GM20431 (cell line): ENCODE results near the gene PSTPIP1.

ENCODE experiments used
- in situ Hi-C: fragments of 300-500 bp; cut with MseI, MboI; formaldehyde crosslinking; loops from one replicate; pipeline ENCODE4 v1.15.0; 2020; ENCODE audit warnings: low sequenced_read_pairs; ENCODE audit not compliant: unreplicated experiment

Gene PSTPIP1

DNA sequence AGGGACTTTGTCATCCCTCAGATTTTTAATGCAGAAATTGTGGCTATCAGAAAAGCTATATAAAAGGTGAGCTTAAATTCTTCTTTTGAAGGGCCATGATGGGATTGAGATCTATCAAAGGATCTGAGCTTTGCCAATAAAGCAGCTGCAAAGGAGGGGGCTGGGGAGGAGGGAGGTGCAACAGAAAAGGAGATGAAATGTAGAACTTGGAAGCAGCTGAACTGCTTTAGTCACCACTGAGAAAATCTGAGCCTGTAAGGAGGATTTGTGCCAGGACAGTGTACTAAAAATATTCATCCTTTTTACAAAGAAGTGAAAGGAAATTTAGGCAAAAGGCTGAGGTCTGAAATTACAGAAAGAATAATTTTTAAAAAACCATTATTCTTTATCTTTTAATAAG is 65.6 kb downstream of the PSTPIP1 start:
- in situ Hi-C loops = no loop called here

DNA sequence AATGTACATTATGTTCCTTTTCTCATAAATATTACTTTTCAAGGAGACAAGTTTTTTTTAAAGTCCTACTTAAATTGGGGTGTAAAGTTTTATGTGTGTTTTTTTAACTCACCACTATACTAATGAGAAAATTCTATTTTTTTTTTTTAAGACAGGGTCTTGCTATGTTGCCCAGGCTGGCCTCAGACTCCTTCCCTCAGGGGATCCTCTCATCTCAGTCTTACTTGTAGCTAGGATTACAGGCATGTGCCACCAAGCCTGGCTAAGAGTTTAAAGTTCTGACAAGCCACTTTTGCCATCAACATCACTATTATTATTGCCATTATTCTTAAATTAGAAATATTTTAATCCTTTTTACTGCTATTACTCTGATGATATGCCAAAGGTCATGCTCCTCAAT is 68.3 kb downstream of the PSTPIP1 start:
- in situ Hi-C loops = no loop called here

DNA sequence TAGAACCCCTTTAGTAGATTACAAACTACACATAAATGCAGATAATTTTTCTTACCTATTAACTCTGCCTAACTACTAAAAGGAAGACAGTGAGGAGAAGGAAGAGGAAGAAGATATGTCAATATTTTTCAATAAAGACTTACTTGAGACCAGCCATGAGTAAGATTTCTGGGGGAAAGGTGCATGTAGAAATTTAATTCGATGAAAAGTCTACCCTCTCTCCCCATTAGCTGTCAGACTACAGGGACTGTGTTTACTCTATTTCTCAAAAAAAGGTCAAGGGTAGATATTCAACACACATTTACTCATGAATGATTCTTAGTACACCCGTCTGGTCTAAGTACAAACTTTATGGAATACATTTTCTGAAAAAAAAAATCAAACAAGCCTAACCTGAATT is 69.1 kb downstream of the PSTPIP1 start:
- in situ Hi-C loops = no loop called here

DNA sequence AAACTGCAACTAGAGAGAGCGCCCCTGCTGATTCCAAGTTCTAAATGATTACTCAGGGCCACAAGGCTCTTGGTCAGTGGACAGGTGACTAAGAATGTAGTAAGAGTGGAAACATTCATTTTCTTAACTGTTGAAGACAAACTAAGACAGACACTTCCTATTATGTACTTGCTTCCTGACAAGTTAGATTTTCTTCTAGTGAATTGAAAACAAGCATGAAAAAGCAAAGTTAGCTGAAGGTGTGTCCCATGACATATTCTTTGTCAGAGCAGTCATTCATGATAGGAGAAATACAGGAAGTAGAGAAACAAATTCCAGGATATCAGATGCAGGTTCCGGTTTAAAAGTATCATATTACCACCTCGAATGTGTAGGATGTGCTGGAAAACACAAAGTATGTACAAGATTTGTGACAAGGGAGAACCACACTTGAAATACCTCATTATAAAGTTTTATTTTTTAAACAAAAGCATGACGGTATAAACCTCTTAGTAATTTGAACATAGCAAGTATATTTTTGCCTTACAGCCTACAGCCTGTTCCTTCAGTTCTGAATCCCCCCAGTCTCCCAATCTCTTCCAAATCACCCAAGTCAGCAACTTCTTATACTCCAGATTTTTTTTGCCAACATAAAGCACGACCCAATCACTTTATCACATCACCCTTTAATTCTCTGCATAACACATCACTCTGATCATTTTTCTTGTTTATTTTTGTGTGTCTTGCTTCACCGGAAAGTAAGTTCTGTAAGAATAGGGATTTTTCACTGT is 69.8 kb downstream of the PSTPIP1 start:
- in situ Hi-C loops = no loop called here

DNA sequence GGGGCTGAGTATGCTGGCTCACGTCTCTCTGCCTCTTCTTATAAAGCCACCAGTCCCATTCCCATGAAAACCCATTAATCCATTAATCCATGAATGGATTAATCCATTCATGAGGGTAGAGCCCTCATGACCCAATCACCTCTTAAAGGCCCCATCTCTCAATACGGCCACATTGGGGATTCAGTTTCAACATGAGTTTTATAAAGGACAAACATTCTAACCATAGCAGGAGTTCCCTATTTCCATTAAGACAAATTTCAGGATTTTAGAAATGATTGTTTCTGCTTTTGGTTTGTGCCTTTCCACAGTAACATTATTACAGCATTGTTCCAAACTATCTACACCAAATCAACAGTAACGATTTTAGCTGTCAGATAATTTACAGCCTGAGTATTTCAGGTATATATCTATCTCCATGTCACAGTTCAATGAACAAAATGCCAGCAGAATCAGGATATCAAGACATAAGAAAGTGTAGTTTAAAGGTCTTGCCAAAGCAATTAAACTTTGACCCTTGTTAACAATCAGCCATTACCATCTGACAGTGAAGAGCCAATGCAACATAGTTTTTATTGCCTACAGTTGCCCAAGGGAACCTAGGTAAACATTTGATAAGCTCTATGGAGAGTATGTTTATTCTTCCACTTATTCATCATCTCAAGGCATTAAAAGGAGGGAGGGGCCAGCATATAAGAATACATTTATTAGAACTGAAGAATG is 72.2 kb downstream of the PSTPIP1 start:
- in situ Hi-C loops = no loop called here

DNA sequence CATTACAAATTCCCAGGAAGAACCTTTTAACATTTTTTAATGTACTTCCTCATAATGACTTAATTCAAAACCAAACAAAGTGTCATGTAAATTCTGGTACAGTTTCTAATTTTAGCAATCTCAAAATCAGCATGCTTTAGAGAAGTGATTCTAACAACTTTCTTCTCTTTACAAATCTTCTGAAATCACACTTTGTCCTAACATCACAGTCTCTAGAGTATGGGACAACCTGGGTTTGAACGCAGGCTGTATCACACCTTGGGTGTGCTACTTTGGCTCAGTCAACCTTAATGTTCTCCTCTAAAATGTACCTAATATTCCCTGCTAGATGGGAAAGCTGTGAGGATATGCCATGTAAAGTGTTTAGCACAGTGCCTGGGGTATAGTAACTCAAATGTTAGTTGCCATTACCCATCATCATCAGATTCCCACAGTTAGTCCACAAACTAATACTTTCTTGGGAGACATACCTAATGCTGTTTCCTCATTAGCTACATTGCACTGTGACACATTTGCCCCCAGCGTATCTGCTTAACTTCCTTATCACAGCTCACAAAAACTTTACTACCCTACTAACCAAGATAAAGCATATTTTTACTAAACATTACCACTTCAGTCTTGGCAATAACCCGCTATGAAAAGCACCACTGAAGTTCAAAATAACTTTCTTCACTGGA is 72.9 kb downstream of the PSTPIP1 start:
- in situ Hi-C loops = no loop called here

DNA sequence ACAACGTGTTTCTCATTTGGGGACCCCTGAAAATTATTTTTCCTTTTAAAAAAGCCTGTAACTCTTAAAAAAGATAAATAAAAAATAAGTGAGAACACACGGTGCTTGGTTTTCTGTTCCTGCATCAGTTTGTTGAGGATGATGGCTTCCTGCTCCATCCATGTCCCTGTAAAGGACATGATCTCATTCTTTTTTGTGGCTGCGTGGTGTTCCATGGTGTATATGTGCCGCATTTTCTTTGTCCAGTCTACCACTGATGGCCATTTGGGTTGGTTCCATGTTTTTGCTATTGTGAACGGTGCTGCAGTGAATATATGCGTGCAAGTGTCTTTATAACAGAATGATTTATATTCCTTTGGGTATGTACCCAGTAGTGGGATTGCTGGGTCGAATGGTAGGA is 73.7 kb downstream of the PSTPIP1 start:
- in situ Hi-C loops = no loop called here

DNA sequence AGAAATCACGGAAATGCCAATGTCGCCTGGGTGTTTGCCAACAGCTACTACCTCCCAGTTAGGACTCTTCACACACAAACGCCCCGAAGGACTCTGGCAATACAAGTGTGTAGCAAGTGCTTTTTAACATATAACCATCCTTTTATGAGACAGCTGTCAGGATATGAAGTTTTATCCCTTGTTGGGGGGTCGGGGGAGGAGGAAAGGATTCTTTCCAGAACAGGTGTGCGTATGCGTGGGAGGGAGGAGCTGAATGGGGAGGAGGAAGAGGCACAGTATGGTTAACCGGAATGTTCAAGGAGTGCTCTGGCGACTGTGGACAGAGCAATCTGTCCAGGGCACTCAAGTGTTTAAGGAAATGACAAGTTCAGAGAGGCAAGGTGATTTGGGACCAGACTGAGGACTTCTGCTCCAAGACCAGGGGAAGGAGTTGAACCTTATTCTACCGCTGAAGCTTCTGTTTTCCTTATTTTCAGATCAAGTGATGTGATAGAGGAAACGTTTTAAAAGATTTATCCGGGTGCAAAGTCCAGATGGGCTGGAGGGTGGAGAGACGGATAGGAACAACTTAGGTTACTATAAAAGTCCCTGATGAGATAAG is 74.7 kb downstream of the PSTPIP1 start:
- in situ Hi-C loops = no loop called here

DNA sequence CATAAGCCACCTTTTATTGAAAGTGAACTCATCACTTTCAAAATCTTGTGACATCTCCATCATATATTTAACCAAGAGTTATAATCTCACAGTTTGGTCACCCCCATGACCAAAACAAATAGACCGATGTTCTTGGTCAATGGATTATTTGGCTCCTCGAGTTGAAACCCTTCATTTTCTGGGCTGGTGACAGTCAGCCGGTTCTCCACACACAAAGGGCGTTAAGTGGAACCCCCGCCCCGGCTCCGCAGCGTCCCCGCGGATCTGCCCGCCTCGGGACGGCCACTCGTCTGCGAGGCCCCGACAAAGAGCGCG is 75.2 kb downstream of the PSTPIP1 start:
- in situ Hi-C loops = no loop called here

DNA sequence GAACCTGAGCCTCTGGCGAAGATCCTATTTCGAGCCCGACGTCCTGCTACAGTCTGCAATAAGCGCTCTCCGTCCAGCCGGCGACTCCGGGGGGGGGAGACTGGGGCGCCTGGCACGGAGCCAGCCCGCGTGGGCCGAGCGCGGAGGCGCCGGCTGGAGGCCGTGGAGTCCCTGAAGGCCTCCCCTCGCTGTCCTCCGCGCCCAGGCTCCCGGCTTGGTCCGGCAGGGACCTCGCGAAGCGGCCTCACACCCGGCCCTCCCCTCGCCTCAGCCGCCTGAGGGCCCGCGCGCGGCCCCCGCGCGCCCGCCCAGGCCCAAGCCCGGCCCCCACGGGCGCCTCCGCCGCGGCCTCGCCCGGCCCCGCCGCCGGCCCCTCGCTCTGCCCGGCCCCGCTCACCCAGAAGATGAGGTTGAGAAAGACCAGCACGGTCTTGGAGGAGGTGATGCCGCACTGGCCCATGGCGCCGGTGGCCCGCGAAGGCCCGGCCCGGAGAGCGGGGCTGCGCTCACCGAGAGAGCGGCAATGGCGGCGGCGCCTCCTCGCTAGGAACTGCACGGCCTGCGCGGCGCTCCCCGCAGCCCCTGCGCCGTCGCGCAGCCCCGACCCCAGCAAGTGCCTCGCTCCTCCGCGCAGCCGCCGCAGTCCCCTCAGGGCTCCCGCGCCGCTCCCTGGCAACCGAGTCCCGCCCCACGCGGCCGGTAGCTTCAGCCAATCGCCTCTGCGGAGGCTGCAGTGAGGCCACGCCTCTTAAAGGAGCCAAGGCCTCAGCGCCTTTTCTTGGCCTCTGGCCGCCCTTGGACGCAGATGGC is 75.8 kb downstream of the PSTPIP1 start, which contains the start of gene TSPAN3:
Gene TSPAN3 (minus strand): TSS at position 615 of the 810 bp plus-strand sequence. CDS start 155 bp downstream, at position 460.
- in situ Hi-C loops = no loop called here

DNA sequence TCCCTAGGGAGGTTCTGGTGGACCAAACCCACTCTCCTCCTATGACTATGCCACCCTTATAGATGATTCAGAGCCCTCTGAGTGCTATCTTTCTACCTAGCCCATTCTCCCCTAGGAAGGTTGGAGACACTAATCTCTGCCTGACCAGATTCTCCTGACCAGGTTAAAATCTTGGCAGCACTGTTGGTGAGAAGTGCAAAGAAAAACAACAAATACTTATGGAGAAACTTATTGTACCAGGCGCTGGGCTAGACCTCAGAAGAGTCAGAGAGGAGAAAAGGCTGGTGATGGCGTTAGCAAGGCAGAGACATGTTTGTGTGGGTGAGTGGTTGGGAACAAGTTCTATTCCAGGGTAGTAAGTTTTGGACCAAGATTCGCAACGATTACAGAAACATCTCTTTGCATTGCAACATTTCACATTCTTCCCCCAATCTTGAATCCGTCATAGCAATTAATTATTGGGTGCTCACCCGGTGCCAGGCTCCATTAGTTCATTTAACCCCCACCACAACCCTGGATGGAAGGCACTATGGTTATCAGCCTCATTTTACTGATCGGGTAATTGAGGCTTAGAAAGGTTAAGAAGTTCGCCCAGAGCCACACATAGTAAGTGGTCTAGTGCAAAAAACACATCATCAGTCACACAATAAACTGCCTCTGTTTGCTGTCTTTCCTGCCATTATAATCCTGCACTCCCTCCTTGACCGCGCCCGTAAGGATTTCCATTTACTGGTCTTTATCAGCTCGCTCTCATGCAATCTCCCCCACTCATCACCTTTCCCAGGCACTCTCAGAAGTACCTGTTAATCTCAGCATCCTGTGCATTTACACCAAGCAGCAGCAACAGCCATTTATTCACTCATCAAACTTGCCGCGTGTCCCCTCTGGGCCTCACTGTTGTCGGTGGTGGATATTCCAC is 76.6 kb downstream of the PSTPIP1 start:
- in situ Hi-C loops = no loop called here

DNA sequence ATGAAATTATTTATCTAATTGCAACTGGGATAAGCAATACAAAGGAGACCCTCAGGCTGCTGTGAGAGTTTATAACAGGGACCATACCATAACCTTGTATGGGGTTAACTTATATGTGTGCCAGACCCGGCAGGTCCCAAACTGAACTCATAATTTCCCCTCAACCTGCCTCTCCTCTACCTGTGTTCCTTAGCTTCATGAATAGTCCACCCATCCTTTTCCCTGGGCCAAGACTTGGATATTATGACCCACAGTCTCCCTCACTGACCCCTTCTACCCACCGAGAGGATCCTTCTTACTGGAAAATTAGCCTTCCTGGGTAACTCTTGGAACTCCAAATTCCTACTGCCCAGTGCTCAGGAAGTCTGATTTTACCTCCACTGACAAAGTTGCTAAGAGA is 79.4 kb downstream of the PSTPIP1 start:
- in situ Hi-C loops = no loop called here

DNA sequence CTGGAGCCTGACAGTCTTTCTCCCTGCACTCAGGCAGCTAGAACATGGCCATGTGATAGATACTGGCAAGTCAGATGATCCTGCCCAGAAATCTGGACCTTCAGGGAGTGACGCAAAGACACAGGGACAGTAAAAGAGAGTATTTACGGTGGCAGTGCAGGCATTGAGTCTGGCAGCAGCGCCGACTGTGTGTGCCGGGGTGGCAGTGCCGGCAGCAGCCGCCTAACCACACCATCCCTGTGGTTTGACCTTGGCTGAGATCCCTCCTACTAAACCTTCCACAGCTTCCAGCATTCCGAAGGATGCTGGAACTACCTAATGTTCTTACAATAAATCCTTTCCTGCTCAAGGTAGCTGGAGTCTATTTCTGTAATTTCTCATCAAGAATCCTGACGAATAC is 80.6 kb downstream of the PSTPIP1 start:
- in situ Hi-C loops = no loop called here

DNA sequence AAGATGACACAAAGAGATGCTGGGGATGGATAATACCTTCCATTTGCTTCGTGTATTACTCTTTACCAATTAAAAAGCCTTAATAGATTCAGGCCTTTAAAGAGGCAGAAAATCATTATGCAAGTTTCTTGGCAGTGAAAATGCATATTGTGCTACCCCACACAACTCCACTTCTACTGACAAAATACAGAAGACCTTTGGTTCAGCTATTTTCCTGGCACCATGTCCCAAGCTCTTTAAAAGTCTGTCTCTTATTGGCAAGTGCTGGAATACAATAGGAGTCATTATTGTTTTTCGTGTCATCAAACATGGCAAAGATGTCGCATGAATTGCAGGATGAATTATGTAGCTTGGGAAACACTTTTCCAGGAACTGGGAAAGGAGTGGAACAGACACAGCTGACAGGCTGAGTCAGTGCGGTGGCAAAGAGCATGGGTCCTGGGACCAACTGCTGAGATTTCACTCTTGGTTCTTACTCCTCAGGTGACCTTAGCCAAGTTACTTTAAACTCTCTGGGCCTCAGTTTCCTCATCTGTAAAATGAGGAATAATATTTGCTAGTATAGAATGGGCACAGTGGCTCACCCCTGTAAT is 81.5 kb downstream of the PSTPIP1 start:
- in situ Hi-C loops = no loop called here

DNA sequence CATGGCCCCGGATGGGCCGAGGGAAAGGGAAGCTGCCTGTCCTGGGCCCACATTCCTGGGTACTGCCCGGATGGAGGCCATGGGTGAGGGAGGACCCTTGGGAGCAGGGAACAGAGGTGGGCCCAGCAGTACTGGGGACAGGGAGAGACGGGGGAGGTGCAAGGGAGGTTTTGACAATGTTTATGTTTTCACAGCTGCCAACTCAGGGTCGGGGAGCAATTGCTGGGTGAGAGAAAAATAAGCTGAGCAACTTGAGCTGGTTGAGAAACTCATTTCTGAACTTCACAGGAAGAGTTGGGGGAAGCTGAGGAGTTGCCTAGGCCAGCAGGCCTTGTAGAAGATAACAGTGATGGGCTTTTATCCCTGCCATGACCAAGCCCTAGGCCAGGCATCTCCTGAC is 87.0 kb downstream of the PSTPIP1 start:
- in situ Hi-C loops = no loop called here

DNA sequence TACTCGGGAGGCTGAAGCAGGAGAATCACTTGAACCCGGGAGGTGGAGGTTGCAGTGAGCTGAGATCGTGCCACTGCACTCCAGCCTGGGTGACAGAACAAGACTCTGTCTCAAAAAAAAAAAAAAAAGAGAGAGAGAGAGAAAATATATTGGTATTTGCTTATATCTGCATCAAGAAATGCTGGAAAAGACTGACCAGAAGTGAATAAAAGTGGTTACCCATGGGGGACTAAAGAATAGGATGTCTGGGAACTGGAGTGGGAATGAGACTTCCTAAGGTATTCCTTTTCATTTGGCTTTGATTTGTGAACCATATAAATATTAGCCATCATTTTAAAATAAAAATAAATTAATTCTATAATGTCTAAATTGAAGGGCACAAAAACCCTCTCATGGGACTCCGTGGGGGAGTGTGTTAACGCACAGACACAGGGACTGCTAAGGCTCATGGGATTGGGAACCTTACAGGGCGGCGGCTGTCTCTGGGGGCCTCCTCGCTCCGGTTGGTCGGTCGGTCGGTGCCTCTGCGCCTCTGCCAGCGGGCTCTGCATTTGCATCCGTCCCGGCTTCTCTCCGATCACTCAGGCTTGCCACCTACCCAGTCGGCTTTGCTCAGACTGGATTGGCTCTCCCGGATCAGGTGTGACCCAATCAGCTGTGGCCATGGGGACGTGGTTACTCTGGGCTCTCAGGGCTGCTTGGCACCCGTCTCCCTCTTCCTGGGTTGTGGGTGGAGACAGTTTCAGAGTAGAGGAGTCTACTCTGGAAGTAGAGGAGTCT is 88.6 kb downstream of the PSTPIP1 start:
- in situ Hi-C loops = no loop called here

DNA sequence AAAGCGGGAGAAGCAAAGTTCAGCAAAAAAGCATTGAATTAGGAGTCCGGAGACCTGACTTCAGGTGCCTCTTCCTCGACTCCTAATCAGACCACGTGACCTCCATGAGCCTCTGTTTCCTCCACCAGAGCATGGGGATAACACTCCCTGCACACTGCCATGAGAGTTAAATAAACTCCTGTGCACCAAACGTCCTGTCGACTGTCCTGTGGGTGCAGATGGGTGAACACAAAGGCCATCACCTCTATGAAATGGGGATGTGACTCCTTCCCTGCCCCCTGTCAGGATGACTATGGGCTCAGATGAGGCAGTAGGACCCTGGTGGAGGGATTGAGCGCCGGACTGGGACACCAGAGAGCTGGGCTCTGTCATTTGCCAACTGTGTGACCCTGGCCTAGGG is 89.5 kb downstream of the PSTPIP1 start:
- in situ Hi-C loops = no loop called here

DNA sequence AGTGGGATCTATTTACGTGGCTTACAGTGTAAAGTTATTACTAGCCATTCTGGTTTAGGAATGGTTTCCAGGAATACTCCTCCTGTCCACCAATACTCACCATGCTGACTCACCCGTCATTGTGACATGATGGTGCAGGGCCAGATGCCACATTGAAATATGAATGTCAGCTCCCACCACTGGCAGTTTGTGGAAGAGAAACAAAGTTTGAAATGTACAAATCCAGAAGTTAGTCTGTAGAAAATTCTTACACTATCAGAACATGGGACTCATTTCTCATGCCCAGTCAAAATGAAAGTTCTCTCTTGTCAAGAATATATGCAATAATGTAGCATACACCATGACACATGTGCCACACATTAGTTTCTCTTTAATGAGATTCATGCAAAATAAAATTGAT is 90.4 kb downstream of the PSTPIP1 start:
- in situ Hi-C loops = no loop called here
